Glomerular endothelial cell (primary cell): ENCODE measurements around the gene SLAMF8. TPM values are rescaled to one million over a fixed set of nuclear protein-coding genes. Genes with fewer than 3 reads are reported as not detected.

Experiments
- DNase-seq: peaks from one replicate; pipeline ENCODE4 v3.0.0-alpha.2; 2011; ENCODE audit warnings: low read depth, low spot score; ENCODE audit errors: extremely low read depth
- total RNA-seq: library from RNA; depleted of rRNA; stranded (reverse); fragments of >200 nt; gene quantifications from 2 replicates; pipeline ENCODE4 v1.2.3, GENCODE V29; 2015

SLAMF8 gene
- not detected in 2 replicates for total RNA-seq

DNA sequence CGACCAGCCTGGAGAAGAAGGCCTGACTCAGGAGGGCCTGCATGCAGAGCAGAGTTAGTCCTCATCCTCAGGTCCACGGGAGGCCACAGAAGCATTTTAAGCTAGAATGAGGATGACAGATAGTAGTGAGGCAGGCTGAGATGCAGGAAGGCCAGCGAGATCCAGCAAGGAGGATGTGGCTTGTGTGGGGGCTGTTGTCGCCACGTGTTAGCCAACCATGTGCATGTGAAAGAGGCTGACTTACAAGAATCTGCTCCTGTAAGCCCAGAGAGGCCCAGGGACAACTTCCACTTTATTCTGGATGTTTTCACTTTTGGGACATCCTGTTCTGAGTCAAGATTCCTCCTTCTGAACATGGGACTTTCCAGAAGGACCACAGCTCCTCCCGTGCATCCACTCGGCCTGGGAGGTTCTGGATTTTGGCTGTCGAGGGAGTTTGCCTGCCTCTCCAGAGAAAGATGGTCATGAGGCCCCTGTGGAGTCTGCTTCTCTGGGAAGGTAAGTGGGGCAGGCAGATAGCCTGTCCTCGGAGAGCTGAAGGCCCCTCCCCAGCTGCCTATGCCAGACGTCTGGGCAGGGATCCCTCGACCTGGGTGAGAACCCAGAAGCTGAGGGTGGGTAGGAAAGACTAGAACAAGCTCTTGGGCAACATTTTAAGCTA lies at the start of gene SLAMF8:
SLAMF8 (plus strand) TSS at position 433 of the 661 bp plus-strand sequence; CDS start at position 459, 26 bp downstream.
- DNase-seq: no peak

DNA sequence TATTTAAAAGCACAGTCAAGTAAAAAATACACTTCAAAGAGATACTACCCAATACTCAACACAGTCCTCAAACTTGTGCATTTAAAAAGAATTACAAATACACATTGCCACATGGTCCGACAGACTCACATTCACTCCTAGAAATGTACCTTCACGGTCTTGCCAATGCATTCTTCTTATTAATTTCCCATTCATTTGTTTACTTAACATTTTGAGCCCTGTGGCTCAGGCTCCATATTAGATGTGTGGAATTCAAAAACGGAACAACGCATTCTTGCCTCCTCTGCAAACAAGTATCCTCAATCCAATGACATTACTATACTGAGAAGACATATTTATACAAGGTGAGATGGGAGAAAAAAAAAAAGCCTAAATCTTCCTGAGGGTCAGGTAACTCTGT lies 48.4 kb upstream of the SLAMF8 start:
- no peak for DNase-seq

DNA sequence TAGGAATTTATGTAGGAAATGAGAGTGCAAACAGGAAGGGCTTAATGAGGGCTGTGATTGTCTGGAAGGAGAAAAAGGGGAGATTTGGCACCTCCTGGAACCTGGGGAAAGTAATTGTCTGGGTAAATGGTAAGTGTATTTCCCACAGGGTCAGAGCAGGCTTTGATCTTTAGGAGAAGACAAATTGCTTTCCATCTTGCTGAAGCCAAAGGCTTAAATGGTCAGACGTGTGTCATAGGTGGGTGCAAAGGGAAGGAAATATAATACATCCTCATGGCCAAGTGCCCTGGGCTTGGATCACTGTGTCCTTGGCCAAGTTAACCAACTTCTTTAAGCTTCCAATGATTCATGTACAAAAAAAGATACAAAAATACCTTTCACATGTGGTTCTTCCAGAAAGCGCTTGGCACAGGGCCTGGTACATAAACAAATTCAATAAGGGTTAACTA lies 47.2 kb upstream of the SLAMF8 start:
- DNase-seq: peak; percentile 88

DNA sequence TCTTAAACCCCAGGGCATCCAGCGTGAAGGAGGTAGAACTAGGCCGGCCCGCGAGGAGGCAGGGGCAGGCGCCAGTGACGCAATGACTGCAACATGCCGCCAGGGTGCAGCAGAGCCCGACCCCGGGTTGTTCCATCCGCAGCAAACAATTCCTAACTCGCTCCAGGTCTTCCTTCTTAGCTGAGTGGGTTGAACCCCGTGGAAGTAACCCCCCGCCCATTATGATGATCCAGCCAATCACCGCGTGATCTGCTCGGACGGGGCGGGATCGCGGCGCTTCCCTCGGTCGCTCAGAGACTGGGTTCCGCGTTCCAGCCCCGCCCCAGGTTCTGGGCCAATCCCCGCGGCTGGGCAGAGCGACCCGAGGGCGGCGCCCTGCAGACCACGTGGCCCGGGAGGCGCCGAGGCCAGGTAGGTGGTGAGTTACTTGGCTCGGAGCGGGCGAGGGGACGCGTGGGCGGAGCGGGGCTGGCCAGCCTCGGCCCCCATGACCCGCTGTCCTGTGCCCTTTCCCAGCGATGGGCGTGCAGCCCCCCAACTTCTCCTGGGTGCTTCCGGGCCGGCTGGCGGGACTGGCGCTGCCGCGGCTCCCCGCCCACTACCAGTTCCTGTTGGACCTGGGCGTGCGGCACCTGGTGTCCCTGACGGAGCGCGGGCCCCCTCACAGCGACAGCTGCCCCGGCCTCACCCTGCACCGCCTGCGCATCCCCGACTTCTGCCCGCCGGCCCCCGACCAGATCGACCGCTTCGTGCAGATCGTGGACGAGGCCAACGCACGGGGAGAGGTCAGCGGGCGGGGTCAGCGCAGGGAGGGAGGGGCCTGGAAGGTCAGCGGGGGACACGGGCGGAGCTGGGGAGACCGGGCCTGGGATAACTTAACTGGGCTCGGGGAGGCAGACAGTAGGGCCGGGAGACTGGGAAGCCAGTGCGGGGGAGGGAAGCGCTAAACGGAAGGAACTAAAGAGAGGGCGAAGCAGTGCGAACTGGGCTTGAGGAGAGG lies 45.8 kb upstream of the SLAMF8 start, which contains the start of gene DUSP23:
DUSP23 (plus strand) TSS at position 380 of the 1,000 bp plus-strand sequence; CDS start at position 519, 139 bp downstream.
- peak; percentile 89 for DNase-seq

DNA sequence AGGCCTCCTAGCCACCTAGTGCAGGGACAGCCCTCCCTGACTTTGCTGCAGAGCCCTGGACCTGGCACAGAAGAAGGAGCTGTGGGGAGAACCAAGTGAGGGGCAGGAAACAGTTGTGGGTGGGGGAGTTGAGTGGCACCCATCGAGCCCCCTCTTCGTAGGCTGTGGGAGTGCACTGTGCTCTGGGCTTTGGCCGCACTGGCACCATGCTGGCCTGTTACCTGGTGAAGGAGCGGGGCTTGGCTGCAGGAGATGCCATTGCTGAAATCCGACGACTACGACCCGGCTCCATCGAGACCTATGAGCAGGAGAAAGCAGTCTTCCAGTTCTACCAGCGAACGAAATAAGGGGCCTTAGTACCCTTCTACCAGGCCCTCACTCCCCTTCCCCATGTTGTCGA lies 44.7 kb upstream of the SLAMF8 start:
- no peak for DNase-seq

DNA sequence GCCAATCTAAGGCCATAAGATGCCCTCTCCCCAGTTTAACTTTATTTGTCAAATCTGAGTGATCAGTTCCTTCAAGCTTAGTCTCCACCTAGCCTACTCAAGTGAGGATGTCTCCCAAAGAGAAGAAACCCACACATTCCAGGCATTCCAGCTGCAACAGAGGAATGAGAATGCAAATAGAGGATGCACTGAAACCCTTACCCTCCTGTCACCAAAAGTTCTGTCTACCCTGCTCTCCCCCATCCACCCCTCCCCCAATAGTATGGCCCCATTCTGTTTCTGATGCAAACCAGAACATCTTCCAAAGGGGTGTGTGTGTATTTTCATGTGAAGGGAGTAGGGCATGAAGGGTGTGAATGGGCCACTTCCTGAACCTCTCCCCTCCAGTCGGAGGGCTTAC lies 42.9 kb upstream of the SLAMF8 start:
- no peak for DNase-seq

DNA sequence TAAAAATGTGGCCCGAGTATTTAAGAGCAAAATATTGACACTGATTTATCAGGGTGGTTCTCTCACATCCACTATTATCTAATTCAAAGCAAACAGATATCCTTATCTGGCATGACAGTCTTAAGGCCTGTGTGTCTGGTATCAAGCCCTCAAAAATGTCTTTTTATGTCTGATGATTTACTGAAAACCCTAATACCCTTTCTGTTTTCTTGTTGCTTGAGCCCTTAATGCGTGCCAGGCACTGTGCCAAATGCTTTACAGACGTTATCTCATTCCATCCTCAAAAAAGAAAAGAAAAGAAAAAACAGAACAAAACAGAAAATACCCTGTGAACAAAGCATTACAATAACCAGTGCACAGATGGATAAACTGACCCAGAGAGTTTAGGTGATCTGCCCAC lies 40.2 kb upstream of the SLAMF8 start:
- DNase-seq: no peak

DNA sequence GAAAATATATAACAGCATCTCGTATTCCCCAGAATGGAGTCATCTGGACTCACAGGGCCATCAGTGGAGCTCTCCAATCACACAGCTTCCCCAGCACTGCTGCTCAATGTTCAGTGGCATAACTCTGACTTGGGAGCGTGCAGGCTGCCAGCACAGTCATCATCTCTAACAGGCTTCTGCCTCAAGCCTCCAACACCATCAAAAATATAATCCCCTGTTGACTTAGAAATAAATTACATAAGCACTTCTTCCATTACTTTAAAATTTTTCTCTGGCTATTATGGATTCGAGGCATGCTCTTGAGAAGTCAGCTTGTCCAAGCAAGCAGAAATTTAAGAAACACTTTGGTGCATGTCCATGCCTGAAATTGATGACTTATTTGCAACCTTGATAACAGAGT lies 39.7 kb upstream of the SLAMF8 start:
- no peak for DNase-seq

DNA sequence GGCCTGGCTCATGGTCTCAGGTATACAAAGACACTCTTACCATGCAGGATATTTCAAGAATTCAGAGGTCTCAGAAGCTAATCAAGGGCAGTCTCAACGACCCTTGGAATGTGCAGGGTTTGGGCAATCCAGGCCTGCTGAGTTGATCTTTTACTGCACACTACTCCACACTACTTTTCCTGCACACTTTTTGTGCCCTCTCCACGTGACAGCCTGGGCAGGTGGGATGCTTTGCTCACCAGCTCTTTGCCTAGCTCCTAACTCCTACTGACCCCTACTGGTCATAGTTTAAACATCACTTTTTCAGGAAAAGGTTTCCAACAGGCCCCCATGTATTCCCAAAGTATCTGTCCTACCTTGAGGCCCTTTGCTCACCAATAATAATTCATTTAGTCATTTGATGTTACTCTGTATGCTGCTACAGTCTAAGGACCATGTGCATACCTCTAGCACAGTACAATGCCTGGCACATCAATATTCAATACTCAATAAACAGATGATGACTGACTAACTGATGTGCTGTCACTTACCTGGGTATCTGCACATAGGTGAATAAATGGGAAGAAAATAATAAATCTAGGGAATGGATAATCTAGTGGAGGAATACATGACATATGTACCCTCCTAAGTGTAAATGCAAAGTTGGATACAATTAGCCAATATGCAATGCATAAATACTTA lies 36.3 kb upstream of the SLAMF8 start:
- DNase-seq: no peak

DNA sequence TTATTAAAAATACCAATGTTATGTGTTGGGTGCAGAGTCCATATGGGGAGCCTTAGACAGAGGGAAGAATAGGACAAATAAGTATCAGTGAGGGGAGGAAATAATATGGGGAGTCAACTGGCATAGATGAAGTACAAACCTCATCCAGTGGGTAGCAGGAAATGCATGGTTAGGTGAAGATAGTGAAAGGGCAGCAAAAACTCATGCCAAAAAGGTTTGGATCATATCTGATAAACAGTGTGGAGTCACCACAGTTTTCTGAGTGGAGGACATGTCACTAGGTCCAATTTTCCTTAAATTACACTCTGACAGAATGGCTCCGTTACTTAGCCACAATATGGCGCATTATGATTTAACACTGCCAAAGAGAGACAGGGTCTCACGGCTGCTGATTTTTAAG lies 35.6 kb upstream of the SLAMF8 start:
- no peak for DNase-seq

DNA sequence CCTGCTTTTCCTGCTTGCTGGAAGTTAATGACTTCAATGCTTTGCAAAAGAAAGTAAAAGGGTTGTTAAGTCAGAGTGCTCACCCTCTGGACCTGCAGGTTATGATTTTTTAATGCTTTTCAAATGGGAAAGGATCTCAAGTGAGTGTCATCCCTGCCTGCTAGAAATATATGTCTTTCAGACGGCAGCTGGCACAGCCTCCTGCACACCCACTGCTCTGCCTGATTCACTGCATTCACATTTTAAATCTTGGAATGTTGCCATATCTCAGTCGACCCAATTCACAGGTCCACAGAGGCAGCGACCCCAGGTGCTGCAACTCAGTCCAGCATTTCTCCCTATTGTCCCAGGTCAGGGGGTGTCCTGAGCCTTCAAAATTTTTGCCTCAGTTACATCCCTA lies 35.2 kb upstream of the SLAMF8 start:
- DNase-seq: no peak

DNA sequence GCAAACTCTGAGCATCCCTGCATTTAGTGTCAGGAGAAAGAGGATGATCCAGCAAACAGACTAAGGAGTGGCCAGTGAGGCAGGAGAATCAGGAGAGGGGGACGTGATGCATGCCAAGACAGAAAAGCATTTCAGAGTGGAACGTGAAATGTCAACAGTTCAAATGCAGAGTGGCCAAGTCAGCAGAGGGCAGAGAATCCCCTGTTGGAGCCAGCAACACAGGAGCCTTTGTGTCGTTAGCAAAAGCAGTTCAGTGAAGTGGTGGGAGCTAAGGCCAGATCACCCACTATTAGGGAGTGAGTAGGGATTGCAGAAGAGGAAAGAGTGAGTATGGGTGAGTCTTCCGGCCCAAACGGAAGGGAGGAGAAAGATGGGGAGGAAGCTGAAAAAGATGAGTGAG lies 31.1 kb upstream of the SLAMF8 start:
- DNase-seq: no peak

DNA sequence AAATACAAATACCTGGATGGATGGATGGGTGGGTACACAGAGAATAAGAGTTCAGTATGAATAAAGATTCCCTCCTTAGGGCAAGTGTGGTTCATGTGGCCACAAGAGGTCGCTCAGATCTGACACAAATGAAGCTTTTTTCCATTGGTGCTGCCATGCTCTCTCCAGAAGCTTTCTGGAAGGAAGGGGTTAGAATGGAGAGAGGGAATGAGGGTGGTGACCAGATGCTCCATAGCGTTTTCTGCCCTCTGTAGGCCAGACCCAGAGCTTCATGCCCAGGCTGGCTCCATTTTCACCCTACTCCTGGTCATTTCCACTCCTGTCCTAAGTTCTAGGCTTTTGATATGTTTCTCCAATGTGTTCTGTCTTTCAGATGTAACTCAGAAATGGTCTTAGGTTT lies 27.8 kb upstream of the SLAMF8 start:
- DNase-seq: no peak

DNA sequence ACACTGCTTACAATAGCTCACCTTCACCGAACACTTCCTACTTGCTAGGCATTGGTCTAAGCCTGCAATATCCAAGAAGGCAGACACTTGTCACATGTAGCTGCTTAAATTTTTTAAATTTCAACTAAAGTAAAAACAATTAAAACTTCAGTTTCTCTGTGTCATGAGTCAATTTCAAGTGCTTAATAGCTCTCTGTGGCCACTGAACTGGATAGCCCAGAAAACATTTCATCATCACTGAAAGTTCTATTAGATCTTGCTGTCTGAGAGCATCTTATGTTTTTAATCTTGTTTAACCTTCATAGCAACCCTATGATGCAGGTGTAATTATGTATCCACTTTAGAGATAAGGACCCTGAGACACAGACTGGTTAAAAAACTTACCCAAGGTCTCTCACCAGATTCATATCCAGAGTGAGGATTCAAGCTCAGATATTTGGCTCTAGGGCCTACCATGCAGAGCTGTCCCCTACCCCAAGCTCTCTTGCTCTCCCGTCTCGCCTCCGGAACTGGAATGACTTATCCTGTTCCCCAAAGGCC lies 27.2 kb upstream of the SLAMF8 start:
- DNase-seq: no peak

DNA sequence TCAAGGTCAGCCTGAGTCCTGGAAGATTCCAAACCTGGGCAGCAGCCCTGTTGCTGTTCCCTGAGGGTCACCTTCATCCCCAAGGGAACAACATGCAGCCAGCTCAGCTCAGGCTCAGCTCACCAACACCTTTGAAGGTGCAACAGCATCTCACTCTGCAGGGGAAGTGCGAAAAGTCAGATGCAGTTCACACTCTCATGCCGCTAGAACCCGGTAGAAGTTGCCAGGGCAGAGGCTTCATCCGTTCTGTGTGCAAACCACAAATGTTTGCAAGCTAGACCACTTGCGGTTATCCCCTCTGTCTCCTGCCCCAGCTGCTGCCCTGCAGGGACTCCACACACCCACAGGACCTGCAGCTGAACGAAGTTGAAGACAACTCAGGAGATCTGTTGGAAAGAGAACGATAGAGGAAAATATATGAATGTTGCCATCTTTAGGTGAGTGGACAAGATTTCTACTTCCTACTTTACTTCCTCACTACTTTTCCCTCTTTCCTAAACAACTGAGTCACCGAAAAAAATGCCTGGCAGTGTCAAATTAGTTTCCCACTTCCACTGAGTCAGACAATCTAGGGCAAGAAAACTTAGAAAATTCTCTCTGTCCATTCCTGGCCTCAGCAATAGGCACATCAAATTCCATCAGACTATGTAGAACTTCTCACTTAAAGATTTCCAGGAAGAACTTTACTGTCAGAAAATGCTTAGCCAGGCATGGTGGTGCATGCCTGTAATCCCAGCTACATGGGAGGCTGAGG lies 26.3 kb upstream of the SLAMF8 start:
- no peak for DNase-seq

DNA sequence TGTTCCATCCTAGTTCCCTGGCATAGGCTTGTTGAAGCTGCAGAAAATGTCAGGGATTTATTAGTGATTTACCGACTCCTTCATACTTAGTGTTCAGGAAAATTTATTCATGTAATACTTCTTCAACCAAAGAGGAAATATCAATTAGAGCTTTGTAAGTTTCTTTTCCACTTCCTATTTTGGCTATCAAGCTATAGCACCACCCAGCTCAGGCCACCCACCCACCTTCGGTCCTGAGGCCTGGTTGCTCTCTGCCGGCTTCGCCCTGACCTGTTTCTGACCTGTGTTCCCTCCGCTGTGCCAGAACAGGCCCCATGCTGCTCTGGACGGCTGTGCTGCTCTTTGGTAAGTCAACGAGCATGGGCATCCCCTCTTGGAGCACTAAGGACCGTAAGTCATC lies 24.6 kb upstream of the SLAMF8 start, which contains the start of gene FCRL6:
FCRL6 (plus strand) TSS at position 250 of the 400 bp plus-strand sequence; CDS start at position 315, 65 bp downstream.
- no peak for DNase-seq

DNA sequence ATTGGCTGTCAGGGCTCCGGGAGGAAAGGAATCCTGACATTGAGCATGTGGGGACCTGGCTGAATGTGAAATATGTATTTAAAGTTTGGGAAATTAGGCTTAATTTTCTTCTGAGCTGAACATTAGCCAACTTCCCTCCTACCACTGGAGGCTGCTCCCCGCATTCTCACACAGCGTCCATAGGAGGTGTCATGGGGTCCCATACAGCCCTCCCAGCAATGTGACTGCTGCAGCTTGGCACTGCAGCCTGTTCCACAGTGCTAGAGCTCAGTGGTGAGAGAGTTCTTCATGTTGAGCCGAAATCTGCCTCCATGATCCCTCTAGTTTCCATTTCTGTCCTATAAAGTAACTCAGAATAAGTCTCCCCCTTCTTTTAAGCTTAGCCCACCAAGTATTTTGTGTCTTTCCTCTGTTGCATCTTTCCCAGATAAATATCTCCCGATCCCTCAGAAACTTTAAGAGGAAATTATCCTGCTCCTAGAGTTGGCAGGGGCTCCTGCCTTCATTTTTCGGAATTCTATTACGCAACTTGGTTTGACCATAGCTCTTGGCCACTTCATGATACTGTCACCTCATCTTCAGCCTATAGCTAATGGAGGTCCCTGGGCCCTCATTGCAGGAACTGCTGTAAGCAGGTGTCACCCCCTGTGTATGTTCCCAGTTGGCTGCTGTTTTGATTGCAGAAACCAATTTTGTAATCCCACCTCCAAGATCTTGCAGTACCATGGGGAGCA lies 22.6 kb upstream of the SLAMF8 start:
- DNase-seq: no peak

DNA sequence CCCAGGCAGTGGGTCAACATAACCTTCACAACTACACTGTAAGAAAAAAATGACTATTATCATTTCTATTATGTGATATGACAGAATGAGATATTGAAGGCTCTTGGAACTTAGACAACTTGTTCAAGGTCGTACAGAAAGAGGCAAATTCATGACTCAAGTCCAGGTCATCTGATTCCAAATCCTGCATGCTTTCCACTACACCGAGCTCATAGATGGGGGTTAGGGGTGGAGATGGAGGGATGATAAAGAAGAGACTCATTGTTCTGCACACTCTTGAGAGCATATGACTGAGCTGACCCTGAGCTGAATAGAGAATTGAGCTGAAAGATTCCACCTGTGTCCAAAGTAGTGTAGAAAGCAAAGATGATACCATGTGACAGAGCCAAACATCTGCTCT lies 21.7 kb upstream of the SLAMF8 start:
- DNase-seq: no peak

DNA sequence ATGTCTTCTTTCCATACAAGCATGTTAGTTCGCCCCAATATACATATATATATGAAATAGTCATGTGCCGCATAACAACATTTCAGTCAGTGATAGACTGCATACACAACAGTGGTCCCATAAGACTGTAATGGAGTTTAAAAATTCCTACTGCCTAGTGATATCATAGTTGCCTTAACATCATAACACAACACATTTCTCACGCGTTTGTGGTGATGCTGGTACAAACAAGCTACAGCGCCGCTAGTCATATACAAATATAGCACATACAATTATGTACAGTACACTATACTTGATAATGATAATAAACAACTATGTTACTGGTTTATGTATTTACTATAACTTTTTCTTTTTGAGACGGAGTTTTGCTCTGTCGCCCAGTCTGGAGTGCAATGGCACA lies 10.7 kb upstream of the SLAMF8 start:
- no peak for DNase-seq
